ENCODE data around the gene TRIM71.
"Not testable (repeated sequence)": the region's sequence is repeated elsewhere in the genome, so short reads cannot be mapped to it uniquely, and the experiment has no call there.

Gene TRIM71

DNA sequence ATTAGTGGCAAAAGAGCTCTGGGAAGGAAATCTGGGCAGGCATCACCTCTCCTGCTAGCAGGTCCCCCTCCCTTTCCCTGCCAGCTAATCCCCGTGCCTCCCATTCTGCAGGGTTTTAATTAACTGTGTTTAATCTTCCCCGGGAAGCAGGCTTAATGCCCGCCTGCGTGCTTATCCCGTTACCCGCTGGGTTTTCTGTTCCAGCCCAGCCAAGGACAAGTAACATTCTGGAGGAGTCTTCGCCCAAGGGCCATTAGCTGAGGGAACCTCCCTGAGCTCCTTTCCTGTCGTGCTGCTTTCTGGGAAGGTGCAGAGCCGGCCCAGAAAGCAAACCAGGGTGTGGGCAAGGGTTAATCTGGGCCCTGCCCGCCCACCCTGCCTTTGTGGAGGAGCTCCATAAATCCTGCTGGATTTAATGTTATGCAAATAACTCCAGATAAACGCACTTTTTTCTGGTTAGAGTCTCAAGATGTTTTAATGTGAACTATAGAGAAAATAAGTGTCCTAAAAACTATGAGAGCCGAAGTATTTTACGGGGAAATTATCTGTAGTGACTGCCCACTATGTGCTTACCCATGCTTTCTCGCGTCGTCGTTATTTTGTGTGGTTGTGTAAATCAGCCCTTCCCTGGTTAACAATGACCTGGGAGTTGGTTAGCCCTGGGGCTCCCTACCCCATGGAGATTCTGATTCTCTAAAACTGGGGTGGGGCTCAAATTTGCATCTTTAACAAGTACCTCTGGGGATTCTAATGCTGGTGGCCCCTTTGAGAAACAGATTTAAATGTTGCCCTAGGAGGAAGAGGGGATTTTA, 25.9 kb downstream of the TRIM71 start:
- TF ChIP-seq POLR2A (IDR thresholded peaks at IDR 0.05; ENCODE audit: low read depth, low read length) = no peak
- FAIRE-seq = no peak
- no peak for DNase-seq (ENCODE audit: insufficient read length, low spot score)

DNA sequence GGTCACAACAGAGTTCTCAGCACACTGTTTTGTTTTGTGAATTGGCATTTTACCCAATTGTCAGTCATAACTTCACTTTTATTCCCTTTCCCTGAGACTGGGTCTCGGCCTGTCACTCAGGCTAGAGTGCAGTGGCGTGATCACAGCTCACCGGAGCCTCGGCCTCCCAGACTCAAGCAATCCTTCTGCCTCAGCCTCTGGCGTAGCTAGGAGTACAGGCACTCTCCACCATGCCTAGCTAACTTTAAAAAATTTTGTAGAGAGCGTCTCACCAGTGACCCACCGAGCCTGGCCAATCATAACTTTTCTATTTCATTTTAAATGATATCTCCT, 26.5 kb downstream of the TRIM71 start:
- FAIRE-seq (no peak), DNase-seq (ENCODE audit: insufficient read length, low spot score) (no peak)
- no peak for TF ChIP-seq POLR2A (IDR thresholded peaks at IDR 0.05; ENCODE audit: low read depth, low read length)

DNA sequence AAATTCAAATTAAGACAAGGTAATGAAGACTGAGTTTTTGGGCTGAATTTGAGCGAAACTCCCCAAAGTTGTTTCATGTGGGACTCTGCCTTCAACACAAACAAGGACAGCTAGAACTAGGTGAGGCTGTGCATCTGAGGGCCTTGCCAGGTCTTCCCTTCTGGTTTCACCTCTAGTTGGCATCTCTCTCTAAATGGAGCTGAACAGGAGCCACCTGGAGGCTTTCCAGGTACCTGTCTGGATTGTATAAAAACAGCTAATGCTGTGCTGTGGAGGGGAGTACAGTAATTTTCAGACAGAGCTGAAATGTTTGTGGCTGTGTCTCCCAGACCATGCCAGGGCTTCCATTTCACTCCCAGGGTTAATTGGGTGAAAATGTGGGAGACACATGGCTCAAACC, 27.1 kb downstream of the TRIM71 start:
- TF ChIP-seq POLR2A (IDR thresholded peaks at IDR 0.05; ENCODE audit: low read depth, low read length) = no peak
- no peak for DNase-seq (ENCODE audit: insufficient read length, low spot score)
- FAIRE-seq = no peak

DNA sequence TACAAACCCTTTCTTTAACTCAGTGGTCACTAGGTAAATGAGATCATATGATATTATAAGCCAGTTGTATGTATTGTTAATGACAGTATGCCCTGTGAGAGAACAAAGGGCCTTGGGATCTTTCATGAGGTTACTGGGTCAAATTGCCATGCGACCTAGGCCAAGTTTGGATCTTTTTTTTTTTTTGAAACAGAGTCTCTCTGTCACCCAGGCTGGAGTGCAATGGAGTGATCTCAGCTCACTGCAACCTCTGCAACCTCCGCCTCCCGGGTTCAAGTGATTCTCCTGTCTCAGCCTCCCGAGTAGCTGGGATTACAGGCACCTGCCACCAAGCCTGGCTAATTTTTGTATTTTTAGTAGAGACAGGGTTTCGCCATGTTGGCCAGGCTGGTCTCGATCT, 27.7 kb downstream of the TRIM71 start:
- DNase-seq (ENCODE audit: insufficient read length, low spot score); FAIRE-seq: not testable (repeated sequence)

DNA sequence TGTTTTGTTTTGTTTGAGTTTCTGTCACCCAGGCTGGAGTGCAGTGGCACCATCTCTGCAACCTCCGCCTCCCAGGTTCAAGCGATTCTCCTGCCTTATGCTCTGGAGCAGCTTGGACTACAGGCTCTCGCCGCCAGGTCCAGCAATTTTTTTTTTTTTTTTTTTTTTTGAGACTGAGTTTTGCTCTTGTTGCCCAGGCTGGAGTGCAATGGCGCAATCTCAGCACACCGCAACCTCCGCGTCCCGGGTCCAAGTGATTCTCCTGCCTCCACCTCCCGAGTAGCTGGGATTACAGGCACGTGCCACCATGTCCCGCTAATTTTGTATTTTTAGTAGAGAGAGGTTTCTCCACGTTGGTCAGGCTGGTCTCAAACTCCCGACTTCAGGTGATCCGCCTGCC, 29.2 kb downstream of the TRIM71 start:
- FAIRE-seq; DNase-seq (ENCODE audit: insufficient read length, low spot score): not testable (repeated sequence)

DNA sequence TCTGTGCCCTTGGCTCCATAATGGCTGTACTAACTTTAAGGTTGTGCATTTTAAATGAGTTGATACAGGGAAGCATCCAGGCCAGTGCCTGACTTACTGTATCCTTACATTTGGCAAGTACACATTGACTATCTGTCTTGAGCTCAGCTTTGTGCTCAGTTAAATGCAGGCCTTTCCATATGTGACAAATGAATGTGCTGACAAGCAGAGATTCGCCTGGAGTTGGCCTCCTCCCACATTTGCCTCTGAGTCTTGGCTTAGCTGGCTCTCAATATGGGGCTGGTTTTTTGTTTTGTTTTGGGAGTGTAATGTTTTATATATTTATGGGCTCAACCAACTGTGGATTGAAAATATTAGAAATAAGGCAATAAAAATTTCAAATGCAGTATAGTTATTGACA, 29.7 kb downstream of the TRIM71 start:
- FAIRE-seq (no peak), DNase-seq (ENCODE audit: insufficient read length, low spot score) (no peak)
- TF ChIP-seq POLR2A (IDR thresholded peaks at IDR 0.05; ENCODE audit: low read depth, low read length) = no peak

DNA sequence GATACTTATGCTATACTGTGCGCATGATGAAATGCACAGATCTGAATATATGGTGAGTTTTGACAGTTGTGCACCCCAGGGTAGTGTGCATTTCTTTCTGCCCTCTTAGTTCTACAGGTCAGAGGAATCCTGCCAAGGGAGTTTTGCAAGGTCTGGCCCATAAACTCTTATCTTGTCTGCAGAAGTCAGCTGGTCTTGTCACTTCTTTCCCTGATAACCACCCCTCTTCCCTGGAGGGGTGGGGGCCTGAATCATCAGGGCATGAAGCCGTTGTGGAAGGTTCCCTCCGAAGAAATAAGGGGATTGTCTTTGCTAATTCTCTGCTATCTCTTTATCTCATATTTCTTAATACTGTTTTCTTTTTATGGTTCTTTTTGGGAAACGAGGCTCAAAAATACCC, 30.4 kb downstream of the TRIM71 start:
- no peak for TF ChIP-seq POLR2A (IDR thresholded peaks at IDR 0.05; ENCODE audit: low read depth, low read length)
- FAIRE-seq (no peak), DNase-seq (ENCODE audit: insufficient read length, low spot score) (no peak)

DNA sequence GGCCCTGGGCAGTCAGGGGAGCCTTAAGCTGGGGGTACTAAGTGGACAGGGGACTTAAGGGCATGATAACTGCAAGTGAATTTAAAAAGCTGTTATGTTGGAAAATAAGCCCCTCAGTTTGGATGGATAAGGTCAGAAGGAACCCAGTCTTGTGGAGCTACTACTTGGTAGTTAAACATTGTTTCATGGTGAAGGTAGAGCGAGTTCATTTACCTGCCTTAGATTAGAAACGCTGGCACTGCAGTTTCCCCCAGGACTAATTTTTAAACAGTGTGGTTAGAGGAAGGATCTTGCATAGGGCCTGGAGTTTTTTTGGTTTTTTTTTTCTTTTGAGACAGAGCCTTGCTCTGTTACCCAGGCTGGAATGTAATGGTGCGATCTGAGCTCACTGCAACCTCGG, 31.2 kb downstream of the TRIM71 start:
- FAIRE-seq (no peak), DNase-seq (ENCODE audit: insufficient read length, low spot score) (no peak)
- TF ChIP-seq POLR2A (IDR thresholded peaks at IDR 0.05; ENCODE audit: low read depth, low read length) = no peak

DNA sequence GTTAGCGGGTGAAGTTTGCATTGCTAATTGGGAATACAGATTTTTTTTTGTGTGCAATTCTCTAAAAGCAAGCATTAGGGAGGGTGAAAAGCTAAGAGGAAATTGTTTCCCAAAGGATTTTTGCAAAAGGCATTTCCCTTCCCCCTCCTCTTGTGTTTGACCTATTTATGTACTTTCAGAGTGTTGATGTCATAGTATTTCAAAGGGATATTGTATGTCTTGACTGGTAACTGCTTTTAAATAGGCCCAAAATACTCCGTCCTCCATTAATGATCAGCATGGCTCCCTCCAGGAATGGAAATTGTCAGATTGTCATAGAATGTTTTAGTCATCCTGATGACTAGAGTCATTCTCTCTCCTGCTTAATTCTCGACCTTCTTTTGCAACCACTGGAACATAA, 32.4 kb downstream of the TRIM71 start:
- TF ChIP-seq POLR2A (IDR thresholded peaks at IDR 0.05; ENCODE audit: low read depth, low read length) = no peak
- no peak for FAIRE-seq
- DNase-seq (ENCODE audit: insufficient read length, low spot score) = no peak

DNA sequence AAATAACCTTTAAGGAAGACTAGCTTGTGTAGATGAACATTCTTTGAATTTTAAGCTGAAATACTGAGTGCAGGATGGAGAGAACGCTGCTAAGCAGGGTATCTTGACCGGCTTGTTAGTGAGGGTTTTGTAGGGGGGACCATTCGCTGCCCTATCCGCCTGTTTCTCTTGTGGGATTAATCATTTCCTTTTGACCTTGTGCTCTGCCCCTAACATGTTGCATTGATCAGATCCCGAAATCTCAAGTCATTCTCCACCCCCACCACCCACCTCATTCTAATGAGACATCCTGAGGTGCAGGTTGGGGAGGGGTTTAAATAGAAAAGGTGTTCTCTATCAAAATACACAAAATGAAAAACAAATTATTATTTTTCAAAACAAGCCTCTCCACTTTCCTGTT, 32.8 kb downstream of the TRIM71 start:
- FAIRE-seq (no peak), DNase-seq (ENCODE audit: insufficient read length, low spot score) (no peak)
- no peak for TF ChIP-seq POLR2A (IDR thresholded peaks at IDR 0.05; ENCODE audit: low read depth, low read length)

DNA sequence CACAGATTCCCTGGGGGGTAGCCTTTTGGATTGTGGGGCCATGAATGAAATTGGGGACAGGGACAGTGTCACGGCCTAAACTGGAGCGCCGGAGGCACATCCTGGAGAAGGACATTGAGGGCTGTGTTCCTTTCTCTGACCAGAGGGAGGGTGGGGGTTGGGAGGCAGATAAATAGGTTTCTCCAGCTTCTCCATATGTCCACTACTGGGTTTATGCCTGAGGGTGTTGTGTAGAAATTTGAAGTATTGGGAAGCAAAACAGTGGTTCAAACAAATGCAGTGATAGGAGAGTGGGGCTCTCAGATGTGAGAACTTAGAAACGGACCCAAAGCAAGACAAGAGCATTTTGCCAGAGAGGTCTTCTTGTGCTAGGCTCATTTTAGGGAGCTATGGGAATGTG, 34.3 kb downstream of the TRIM71 start:
- no peak for TF ChIP-seq POLR2A (IDR thresholded peaks at IDR 0.05; ENCODE audit: low read depth, low read length)
- DNase-seq (ENCODE audit: insufficient read length, low spot score) = no peak
- no peak for FAIRE-seq

DNA sequence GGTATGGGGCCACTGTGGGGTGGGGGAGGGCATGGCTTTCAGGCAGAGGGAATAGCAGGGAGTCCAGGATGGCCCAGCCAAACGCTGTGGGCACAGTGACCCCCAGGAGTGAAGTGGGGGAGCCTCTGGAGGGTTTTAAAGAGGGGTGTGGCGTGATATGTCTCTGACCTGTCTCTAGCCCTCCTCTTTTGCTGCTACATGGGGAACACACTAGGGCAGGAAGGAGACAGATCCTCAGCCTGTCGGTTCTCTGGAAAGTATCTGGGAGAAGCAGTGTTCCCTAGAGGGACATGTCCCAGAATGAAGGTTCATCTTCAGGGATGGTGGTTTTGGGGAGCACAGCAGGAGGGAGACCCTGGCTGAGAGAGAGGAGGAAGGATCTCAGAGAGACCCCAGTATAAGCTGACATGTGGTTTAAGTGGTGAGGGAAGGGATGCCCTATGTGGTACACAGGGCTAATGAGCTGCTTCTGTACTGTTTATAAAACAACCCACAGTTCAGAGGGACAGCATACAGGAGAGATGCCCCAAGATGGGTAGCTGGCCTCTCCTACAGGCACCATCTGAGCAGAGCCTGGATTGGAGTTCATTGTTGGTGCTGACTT, 37.7 kb downstream of the TRIM71 start:
- FAIRE-seq (no peak), DNase-seq (ENCODE audit: insufficient read length, low spot score) (no peak)
- no peak for TF ChIP-seq POLR2A (IDR thresholded peaks at IDR 0.05; ENCODE audit: low read depth, low read length)

DNA sequence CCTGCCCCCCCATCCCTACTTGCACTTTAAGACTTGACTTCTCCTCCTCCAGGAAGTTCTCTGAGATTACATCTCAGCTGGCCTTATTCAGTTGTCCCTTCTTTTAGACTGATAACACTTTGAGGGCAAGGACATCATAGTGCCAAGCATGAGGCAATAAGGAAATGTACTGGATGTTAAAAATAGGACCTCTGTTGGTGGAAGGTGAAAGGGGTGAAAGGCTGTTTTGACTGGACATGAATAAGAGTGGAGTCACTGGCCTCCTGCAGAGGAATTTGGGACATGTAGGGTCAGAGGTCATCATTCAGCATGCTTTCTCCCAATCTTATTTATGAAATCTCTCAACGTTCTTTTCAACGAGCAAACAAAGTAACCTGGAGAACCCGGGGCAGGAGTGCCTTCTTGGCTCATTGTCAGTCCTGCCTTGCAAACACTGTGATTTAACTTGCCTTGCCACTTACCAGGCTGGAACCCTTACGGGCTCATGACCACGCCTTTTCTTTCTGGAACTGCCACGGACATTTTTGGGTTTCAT, 38.6 kb downstream of the TRIM71 start:
- FAIRE-seq (no peak), DNase-seq (ENCODE audit: insufficient read length, low spot score) (peak; percentile 19)
- TF ChIP-seq POLR2A (IDR thresholded peaks at IDR 0.05; ENCODE audit: low read depth, low read length) = no peak

DNA sequence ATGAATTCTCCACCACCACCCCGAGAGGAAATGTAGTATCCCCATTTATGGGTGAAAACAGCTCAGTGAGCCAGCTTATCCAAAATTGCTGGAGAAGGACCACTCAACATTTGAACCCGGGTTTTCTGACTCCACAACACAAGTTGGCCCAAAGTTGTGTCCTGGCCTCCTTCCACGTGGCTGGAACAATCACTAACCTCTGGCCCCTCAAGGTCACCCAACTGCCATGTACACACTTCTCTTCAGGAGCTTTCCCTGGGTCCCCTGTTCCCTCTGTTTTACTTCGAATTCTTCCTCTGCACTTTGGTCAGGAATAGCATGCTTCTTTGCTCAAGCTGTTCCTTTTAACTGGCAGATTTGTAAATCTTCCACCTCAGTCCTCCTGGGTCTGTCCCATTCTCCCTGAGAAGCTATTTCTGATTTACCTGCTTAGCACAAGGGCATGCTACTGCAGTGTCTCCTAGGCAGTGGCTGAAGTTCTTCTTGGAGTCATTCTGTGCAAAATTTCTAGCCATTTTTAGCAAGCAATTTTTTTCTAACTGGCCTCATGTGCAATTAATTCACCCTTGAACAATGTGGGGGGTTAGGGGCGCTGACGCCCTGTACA, 39.2 kb downstream of the TRIM71 start:
- DNase-seq (ENCODE audit: insufficient read length, low spot score) = no peak
- TF ChIP-seq POLR2A (IDR thresholded peaks at IDR 0.05; ENCODE audit: low read depth, low read length) = no peak
- no peak for FAIRE-seq

DNA sequence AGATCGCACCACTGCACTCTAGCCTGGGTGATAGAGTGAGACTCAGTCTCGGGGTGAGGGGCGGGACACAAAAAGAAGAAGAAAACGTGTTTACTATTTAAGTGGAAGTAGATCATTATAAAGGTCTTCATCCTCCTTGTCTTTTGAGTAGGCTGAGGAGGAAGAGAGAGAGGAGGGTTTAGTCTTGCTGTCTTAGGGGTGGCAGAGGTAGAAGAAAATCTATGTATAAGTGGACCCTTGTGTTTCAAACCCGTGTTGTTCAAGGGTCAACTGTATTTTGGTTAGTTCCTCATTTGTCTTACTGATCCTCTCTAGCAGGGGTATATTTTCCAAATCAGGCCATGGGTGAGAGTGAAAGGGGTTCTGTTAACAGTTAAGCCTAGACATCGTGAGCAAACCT, 40.1 kb downstream of the TRIM71 start:
- TF ChIP-seq POLR2A (IDR thresholded peaks at IDR 0.05; ENCODE audit: low read depth, low read length) = no peak
- DNase-seq (ENCODE audit: insufficient read length, low spot score) (no peak), FAIRE-seq (no peak)

All from H54 (cell line).